SK-N-SH (cell line): ENCODE measurements around the gene DROSHA. TPM values are rescaled to one million over a fixed set of nuclear protein-coding genes. Genes with fewer than 3 reads are reported as not detected.

Experiments used
- CTCF ChIA-PET: fragments of 300-600, 350-600 bp; formaldehyde crosslinking; extraction: SDS; loops from one replicate; lab custom pipeline; 2021; lab: Yijun Ruan, JAX
- POLR2A ChIA-PET: fragments of 350-600 bp; sonication (Branson Sonifier 250); formaldehyde crosslinking; extraction: SDS; loops from one replicate; lab custom pipeline; 2020; ENCODE audit warnings: antibody characterized with exemption, inconsistent platforms; lab: Yijun Ruan, JAX
- DNase-seq: peaks from one replicate; pipeline ENCODE4 v3.0.0; 2012
- H2AFZ ChIP-seq: fragments of 200-600 bp; sonication (generic); 2 replicates; pipeline ENCODE4 v1.8.1; 2016; ENCODE audit warnings: antibody characterized with exemption, mild to moderate bottlenecking, low read depth
- H3F3A ChIP-seq: fragments of 200-600 bp; sonication (generic); replicated peaks from 2 replicates; pipeline ENCODE3; 2016; ENCODE audit warnings: antibody characterized with exemption, mild to moderate bottlenecking; ENCODE audit not compliant: insufficient read depth
- H3K27ac ChIP-seq, 2 experiments: fragments of 200-500 bp in 1 of 2; fragments of 200-600 bp in 1 of 2; sonication (Bioruptor generic) in 1 of 2; sonication (generic), shearing (Covaris generic) in 1 of 2; 2 replicates each; pipeline versions ENCODE4 v1.5.1 to v1.6.1; 2014 to 2016; ENCODE audit warnings: low read depth in 2 of 2, inconsistent platforms in 1 of 2, low read length in 1 of 2, mild to moderate bottlenecking in 1 of 2, mixed read lengths in 1 of 2
- H3K27me3 ChIP-seq: fragments of 200-600 bp; sonication (generic), shearing (Covaris generic); 2 replicates; pipeline ENCODE4 v1.6.1; 2016; ENCODE audit warnings: mixed run types; ENCODE audit not compliant: insufficient read depth
- H3K36me3 ChIP-seq, 2 experiments: fragments of 200-500 bp in 1 of 2; fragments of 200-600 bp in 1 of 2; sonication (Bioruptor generic) in 1 of 2; sonication (generic) in 1 of 2; replicated peaks in 1 of 2; 2 replicates each; pipeline versions ENCODE3 to v1.5.1; 2014 to 2016; ENCODE audit warnings: low read length in 1 of 2, mild to moderate bottlenecking in 1 of 2; ENCODE audit not compliant: insufficient read depth in 2 of 2, control insufficient read depth in 1 of 2
- H3K4me1 ChIP-seq, 2 experiments: fragments of 200-500 bp in 1 of 2; fragments of 200-600 bp in 1 of 2; sonication (Bioruptor generic) in 1 of 2; sonication (generic), shearing (Covaris generic) in 1 of 2; 2 replicates each; pipeline versions ENCODE4 v1.5.1 to v1.6.1; 2014 to 2016; ENCODE audit warnings: low read depth in 1 of 2, low read length in 1 of 2, mixed run types in 1 of 2; ENCODE audit not compliant: insufficient read depth in 2 of 2, control insufficient read depth in 1 of 2
- H3K4me2 ChIP-seq: fragments of 200-600 bp; sonication (generic), shearing (Covaris generic); 2 replicates; pipeline ENCODE4 v1.6.1; 2017; ENCODE audit warnings: mixed run types
- H3K4me3 ChIP-seq, 2 experiments: fragments of 200-500 bp in 1 of 2; fragments of 200-600 bp in 1 of 2; sonication (Bioruptor generic) in 1 of 2; sonication (generic), shearing (Covaris generic) in 1 of 2; 2 replicates each; pipeline versions ENCODE4 v1.5.1 to v1.8.1; 2014 to 2016; ENCODE audit warnings: low read depth in 2 of 2, inconsistent platforms in 1 of 2, low read length in 1 of 2, mild to moderate bottlenecking in 1 of 2, mixed read lengths in 1 of 2, moderate library complexity in 1 of 2
- H3K79me2 ChIP-seq: fragments of 200-600 bp; sonication (generic); 2 replicates; pipeline ENCODE4 v1.8.1; 2017; ENCODE audit warnings: mild to moderate bottlenecking; ENCODE audit not compliant: insufficient read depth
- H3K9ac ChIP-seq: fragments of 200-600 bp; sonication (generic); 2 replicates; pipeline ENCODE4 v1.6.1; 2017; ENCODE audit warnings: mixed run types
- H3K9me2 ChIP-seq: fragments of 200-600 bp; sonication (generic); 2 replicates; pipeline ENCODE4 v1.6.1; 2017; ENCODE audit warnings: mixed run types
- H3K9me3 ChIP-seq: fragments of 200-600 bp; sonication (generic); 2 replicates; pipeline ENCODE4 v1.6.1; 2017; ENCODE audit warnings: mixed run types, mild to moderate bottlenecking, moderate library complexity
- H4K20me1 ChIP-seq: fragments of 200-600 bp; sonication (generic); 2 replicates; pipeline ENCODE4 v1.6.1; 2017; ENCODE audit warnings: mild to moderate bottlenecking, mixed run types; ENCODE audit not compliant: insufficient read depth
- ELF1 ChIP-seq: IDR thresholded peaks from 2 replicates; pipeline ENCODE4 v1.4.0; 2012
- EZH2phosphoT487 ChIP-seq: fragments of 200-600 bp; sonication (generic); IDR thresholded peaks from 2 replicates; pipeline ENCODE4 v1.6.1; 2017; ENCODE audit warnings: low read depth, mixed run types, mild to moderate bottlenecking, antibody characterized with exemption, moderate library complexity, borderline replicate concordance
- FOXJ3 ChIP-seq: sonication (generic); formaldehyde crosslinking; IDR thresholded peaks from 2 replicates; pipeline ENCODE4 v1.5.1; 2020; ENCODE audit warnings: mild to moderate bottlenecking, missing genetic modification reagents
- FOXM1 ChIP-seq: IDR thresholded peaks from 2 replicates; pipeline ENCODE4 v1.4.0; 2012; ENCODE audit warnings: low read depth, mild to moderate bottlenecking
- GABPA ChIP-seq: IDR thresholded peaks from 2 replicates; pipeline ENCODE4 v1.4.0; 2012; ENCODE audit warnings: low read depth, mild to moderate bottlenecking
- JUND ChIP-seq: IDR thresholded peaks from 2 replicates; pipeline ENCODE4 v1.4.0; 2012
- MEF2A ChIP-seq: IDR thresholded peaks from 2 replicates; pipeline ENCODE4 v1.4.0; 2012; ENCODE audit warnings: low read depth, borderline replicate concordance
- MXI1 ChIP-seq: IDR thresholded peaks from 2 replicates; pipeline ENCODE4 v1.6.1; 2012; ENCODE audit warnings: mild to moderate bottlenecking, low read depth, low read length, improper control_type of control experiment
- RAD21 ChIP-seq: IDR thresholded peaks from 2 replicates; pipeline ENCODE4 v1.6.1; 2012; ENCODE audit warnings: mild to moderate bottlenecking, low read length
- RCOR1 ChIP-seq: fragments of 150-350 bp; IDR thresholded peaks from 2 replicates; pipeline ENCODE4 v1.6.1; 2017; ENCODE audit warnings: antibody characterized with exemption, low read length
- RFX5 ChIP-seq: IDR thresholded peaks from 2 replicates; pipeline ENCODE4 v1.6.1; 2012; ENCODE audit warnings: mild to moderate bottlenecking, improper control_type of control experiment, low read length
- RXRA ChIP-seq: IDR thresholded peaks from 2 replicates; pipeline ENCODE4 v1.4.0; 2012; ENCODE audit warnings: low read depth, mild to moderate bottlenecking, borderline replicate concordance
- TAF1 ChIP-seq: IDR thresholded peaks from 2 replicates; pipeline ENCODE4 v1.6.1; 2012; ENCODE audit warnings: low read depth, mild to moderate bottlenecking, low read length, moderate library complexity, borderline replicate concordance
- TCF12 ChIP-seq: IDR thresholded peaks from 2 replicates; pipeline ENCODE4 v1.4.0; 2012
- TEAD4 ChIP-seq: IDR thresholded peaks from 2 replicates; pipeline ENCODE4 v1.4.0; 2012; ENCODE audit warnings: mild to moderate bottlenecking, borderline replicate concordance; ENCODE audit not compliant: insufficient read depth
- YY1 ChIP-seq: IDR thresholded peaks from 2 replicates; pipeline ENCODE4 v1.4.0; 2012; ENCODE audit warnings: low read depth, mild to moderate bottlenecking
- WGBS: methylation state at CpG from one replicate; pipeline ENCODE4 v1.1.6; 2017; ENCODE audit warnings: low lambda C conversion rate; 5-methylcytosine and 5-hydroxymethylcytosine counted together
- polyA plus RNA-seq, 3 experiments: library from polyadenylated mRNA; depleted of rRNA; stranded (reverse); fragments of >200 nt; gene quantifications; 2 replicates each; pipeline ENCODE4 v1.2.3, GENCODE V29; 2012
- TF ChIP-seq, protein P1 (sequence below): IDR thresholded peaks from 2 replicates; pipeline ENCODE4; 2012
- TF ChIP-seq, protein P2 (sequence below): fragments of 200-600 bp; sonication (generic); IDR thresholded peaks from 2 replicates; pipeline ENCODE4 v1.6.1; 2017; ENCODE audit warnings: antibody characterized with exemption, mild to moderate bottlenecking, moderate library complexity
- TF ChIP-seq, protein P3 (sequence below): IDR thresholded peaks from 2 replicates; pipeline ENCODE4 v1.4.0; 2012; ENCODE audit warnings: low read depth, borderline replicate concordance
- TF ChIP-seq, protein P4 (sequence below): IDR thresholded peaks from 2 replicates; pipeline ENCODE4 v1.4.0; 2012; ENCODE audit warnings: low read depth, borderline replicate concordance

DROSHA gene
- polyA plus RNA-seq, 1 of the 3 experiments (the other 2 are of a cell fraction), result 49.3 TPM

DNA sequence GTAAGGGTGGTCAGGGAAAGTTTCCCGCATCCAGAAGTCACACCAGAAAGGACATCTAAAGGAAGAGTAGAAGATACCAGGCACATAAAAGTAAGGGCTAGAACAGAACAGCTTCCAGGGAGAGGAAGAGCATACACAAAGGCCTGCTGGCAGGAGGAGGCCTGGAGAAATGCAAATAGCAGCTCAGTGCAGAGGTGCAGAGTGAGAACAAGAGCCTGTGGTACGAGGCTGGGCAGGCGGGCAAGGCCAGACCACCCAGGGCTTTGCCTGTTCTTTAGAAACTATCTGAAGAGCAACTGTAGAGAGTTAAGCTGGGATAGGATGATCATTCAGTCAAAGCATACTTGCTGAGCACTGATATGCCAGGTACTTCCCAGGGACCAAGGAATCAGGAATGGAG lies 115.3 kb downstream of the DROSHA start:
- Histone ChIP-seq H3K9ac (no peak overlapping the region), H3K4me2 (no peak overlapping the region), H3K27ac (no peak overlapping the region), H3K36me3 (peaks cover 17 to 46% of the 10 kb centered on the region in 2 experiments), H3K9me3 (no peaks in the 10 kb centered on the region), H3K27me3 (no peaks in the 10 kb centered on the region), H2AFZ (no peak overlapping the region), H3K9me2 (no peaks in the 10 kb centered on the region), H3K4me1 (peaks cover 11 to 39% of the 10 kb centered on the region in 2 experiments), H3K79me2 (no peaks in the 10 kb centered on the region), H3F3A (peaks cover 11% of the 10 kb centered on the region), H3K4me3 (no peak overlapping the region), H4K20me1 (no peaks in the 10 kb centered on the region)
- no peak for DNase-seq
- POLR2A ChIA-PET, result no interaction called here
- CTCF ChIA-PET, result no interaction called here
- TF ChIP-seq RFX5, result no peak
- TF ChIP-seq TAF1, result no peak
- TF ChIP-seq, protein P1, sequence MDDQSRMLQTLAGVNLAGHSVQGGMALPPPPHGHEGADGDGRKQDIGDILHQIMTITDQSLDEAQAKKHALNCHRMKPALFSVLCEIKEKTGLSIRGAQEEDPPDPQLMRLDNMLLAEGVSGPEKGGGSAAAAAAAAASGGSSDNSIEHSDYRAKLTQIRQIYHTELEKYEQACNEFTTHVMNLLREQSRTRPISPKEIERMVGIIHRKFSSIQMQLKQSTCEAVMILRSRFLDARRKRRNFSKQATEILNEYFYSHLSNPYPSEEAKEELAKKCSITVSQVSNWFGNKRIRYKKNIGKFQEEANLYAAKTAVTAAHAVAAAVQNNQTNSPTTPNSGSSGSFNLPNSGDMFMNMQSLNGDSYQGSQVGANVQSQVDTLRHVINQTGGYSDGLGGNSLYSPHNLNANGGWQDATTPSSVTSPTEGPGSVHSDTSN, result no peak
- TF ChIP-seq, protein P2, sequence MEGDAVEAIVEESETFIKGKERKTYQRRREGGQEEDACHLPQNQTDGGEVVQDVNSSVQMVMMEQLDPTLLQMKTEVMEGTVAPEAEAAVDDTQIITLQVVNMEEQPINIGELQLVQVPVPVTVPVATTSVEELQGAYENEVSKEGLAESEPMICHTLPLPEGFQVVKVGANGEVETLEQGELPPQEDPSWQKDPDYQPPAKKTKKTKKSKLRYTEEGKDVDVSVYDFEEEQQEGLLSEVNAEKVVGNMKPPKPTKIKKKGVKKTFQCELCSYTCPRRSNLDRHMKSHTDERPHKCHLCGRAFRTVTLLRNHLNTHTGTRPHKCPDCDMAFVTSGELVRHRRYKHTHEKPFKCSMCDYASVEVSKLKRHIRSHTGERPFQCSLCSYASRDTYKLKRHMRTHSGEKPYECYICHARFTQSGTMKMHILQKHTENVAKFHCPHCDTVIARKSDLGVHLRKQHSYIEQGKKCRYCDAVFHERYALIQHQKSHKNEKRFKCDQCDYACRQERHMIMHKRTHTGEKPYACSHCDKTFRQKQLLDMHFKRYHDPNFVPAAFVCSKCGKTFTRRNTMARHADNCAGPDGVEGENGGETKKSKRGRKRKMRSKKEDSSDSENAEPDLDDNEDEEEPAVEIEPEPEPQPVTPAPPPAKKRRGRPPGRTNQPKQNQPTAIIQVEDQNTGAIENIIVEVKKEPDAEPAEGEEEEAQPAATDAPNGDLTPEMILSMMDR, result no peak
- TF ChIP-seq RAD21, result no peak
- 98% methylated on average over 3 of the region's 3 CpGs for WGBS

DNA sequence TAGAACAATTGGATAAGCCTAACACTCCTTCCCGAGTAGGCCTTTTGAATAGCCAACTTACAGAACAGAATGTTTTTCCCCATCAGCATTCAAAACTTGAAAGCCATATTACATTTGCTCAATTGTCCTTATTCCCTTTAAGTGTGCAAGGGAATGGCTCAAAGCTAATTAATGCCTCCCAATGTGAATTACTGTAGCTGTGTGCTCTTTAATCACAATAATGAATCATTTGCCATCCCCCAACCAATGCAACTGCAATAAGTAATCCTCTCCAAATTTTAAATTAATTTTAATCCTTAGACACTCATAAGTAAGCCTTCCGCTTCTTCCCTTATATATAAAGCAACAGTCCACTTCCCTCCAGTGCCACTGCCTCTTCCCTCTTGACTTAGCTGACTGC lies 115.9 kb downstream of the DROSHA start:
- H4K20me1 ChIP-seq, result no peaks in the 10 kb centered on the region
- no peaks in the 10 kb centered on the region for H3K27me3 ChIP-seq
- no peaks in the 10 kb centered on the region for H3K9me3 ChIP-seq
- 96% methylated on average over 2 of the region's 2 CpGs for WGBS
- ChIA-PET CTCF (no interaction called here), POLR2A (no interaction called here)
- H3K4me2 ChIP-seq, result no peak overlapping the region
- no peaks in the 10 kb centered on the region for H3K79me2 ChIP-seq
- peaks cover 12 to 42% of the 10 kb centered on the region in 2 experiments for H3K36me3 ChIP-seq
- no peaks in the 10 kb centered on the region for H3K9me2 ChIP-seq
- no peak for DNase-seq
- TF ChIP-seq, protein P3, sequence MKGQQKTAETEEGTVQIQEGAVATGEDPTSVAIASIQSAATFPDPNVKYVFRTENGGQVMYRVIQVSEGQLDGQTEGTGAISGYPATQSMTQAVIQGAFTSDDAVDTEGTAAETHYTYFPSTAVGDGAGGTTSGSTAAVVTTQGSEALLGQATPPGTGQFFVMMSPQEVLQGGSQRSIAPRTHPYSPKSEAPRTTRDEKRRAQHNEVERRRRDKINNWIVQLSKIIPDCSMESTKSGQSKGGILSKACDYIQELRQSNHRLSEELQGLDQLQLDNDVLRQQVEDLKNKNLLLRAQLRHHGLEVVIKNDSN, result no peak
- no peak for TF ChIP-seq EZH2phosphoT487
- TF ChIP-seq ELF1, result no peak
- TF ChIP-seq MXI1, result no peak
- no peak for TF ChIP-seq RCOR1
- no peak for TF ChIP-seq GABPA
- no peak for TF ChIP-seq RXRA
- TF ChIP-seq YY1, result no peak
- TF ChIP-seq TEAD4, result no peak
- TF ChIP-seq, protein P4, sequence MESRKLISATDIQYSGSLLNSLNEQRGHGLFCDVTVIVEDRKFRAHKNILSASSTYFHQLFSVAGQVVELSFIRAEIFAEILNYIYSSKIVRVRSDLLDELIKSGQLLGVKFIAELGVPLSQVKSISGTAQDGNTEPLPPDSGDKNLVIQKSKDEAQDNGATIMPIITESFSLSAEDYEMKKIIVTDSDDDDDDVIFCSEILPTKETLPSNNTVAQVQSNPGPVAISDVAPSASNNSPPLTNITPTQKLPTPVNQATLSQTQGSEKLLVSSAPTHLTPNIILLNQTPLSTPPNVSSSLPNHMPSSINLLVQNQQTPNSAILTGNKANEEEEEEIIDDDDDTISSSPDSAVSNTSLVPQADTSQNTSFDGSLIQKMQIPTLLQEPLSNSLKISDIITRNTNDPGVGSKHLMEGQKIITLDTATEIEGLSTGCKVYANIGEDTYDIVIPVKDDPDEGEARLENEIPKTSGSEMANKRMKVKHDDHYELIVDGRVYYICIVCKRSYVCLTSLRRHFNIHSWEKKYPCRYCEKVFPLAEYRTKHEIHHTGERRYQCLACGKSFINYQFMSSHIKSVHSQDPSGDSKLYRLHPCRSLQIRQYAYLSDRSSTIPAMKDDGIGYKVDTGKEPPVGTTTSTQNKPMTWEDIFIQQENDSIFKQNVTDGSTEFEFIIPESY, result no peak
- TF ChIP-seq TAF1, result no peak
- no peak for TF ChIP-seq TCF12
- TF ChIP-seq, protein P1, result no peak
- TF ChIP-seq FOXJ3, result no peak
- no peak for TF ChIP-seq FOXM1
- no peak for TF ChIP-seq MEF2A
- no peak for TF ChIP-seq RAD21
- no peak for TF ChIP-seq JUND
- H3K27ac ChIP-seq, result peak overlapping the region in 1 of 2 experiments; percentile 59; a peak in 2 of 4 replicates
- peaks cover 11% of the 10 kb centered on the region for H3F3A ChIP-seq
- no peak overlapping the region for H3K9ac ChIP-seq
- H3K4me1 ChIP-seq, result peaks cover 11 to 39% of the 10 kb centered on the region in 2 experiments
- H2AFZ ChIP-seq, result no peak overlapping the region
- no peak overlapping the region for H3K4me3 ChIP-seq
